ENCODE data around the gene TENT4B. TPM values are rescaled to one million over a fixed set of nuclear protein-coding genes. Genes with fewer than 3 reads are reported as not detected.

The TENT4B gene
- total RNA-seq, 2 donors from 2014 or later: 15.0 to 15.9 TPM

DNA sequence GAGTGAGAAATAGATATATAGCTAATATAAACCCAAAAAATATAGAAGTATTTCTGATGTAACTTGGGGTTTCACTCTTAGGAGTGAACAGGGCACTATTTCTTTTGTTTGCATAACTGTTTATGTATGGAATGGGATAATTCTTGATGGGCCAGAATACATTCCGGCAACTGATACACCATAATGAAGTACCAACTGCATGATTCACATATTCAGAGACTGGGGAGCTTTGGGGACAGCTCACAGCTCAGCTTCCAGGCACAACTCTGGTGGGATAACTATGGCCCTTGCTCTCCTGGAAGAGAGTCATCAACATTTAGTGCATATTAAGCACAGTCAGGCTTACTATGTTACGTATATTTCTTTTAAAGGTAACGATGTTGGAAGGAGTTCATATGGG lies 71.2 kb downstream of the TENT4B start:
- Histone ChIP-seq H3K27ac (no peak overlapping the region), H3K4me1 (ENCODE audit: control insufficient read depth in 1 of 2, low read depth in 2 of 2) (no peaks in the 10 kb centered on the region), H3K27me3 (replicated peaks; ENCODE audit: insufficient read depth) (no peaks in the 10 kb centered on the region), H3K4me3 (no peak overlapping the region), H3K9me3 (no peaks in the 10 kb centered on the region), H3K36me3 (peaks cover 24% of the 10 kb centered on the region)
- TF ChIP-seq, protein P1, sequence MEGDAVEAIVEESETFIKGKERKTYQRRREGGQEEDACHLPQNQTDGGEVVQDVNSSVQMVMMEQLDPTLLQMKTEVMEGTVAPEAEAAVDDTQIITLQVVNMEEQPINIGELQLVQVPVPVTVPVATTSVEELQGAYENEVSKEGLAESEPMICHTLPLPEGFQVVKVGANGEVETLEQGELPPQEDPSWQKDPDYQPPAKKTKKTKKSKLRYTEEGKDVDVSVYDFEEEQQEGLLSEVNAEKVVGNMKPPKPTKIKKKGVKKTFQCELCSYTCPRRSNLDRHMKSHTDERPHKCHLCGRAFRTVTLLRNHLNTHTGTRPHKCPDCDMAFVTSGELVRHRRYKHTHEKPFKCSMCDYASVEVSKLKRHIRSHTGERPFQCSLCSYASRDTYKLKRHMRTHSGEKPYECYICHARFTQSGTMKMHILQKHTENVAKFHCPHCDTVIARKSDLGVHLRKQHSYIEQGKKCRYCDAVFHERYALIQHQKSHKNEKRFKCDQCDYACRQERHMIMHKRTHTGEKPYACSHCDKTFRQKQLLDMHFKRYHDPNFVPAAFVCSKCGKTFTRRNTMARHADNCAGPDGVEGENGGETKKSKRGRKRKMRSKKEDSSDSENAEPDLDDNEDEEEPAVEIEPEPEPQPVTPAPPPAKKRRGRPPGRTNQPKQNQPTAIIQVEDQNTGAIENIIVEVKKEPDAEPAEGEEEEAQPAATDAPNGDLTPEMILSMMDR (IDR thresholded peaks at IDR 0.05): no peak
- no peak for DNase-seq (ENCODE audit: low spot score)
- no peak for ATAC-seq (ENCODE audit: insufficient number of reproducible peaks, low FRiP score, low read depth)

DNA sequence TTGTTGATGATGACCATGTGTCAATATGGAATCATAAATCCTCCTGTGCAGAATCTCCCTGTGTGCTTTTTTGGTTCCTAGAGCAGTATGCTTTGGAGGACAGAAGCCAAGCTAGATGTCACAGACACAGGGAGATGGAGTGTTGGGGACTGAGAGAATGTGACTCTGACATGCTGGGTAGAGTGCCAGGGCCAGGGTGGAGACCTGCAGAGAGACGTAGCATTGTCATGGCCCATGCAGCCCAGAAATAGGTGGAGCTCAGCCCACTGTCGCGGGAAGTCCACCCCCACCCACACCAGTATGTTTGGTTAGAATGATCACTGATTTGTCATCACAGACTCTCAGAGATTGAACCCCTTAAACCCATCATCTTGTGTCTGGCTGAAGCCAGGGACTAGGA lies 74.0 kb downstream of the TENT4B start:
- no peaks in the 10 kb centered on the region for H3K27me3 ChIP-seq (replicated peaks; ENCODE audit: insufficient read depth)
- H3K36me3 ChIP-seq: peaks cover 23% of the 10 kb centered on the region
- TF ChIP-seq, protein P1 (IDR thresholded peaks at IDR 0.05): no peak
- H3K9me3 ChIP-seq: no peaks in the 10 kb centered on the region
- H3K27ac ChIP-seq: no peak overlapping the region
- no peaks in the 10 kb centered on the region for H3K4me1 ChIP-seq (ENCODE audit: control insufficient read depth in 1 of 2, low read depth in 2 of 2)
- DNase-seq (ENCODE audit: low spot score) (no peak), ATAC-seq (ENCODE audit: insufficient number of reproducible peaks, low FRiP score, low read depth) (no peak)
- H3K4me3 ChIP-seq: no peak overlapping the region

DNA sequence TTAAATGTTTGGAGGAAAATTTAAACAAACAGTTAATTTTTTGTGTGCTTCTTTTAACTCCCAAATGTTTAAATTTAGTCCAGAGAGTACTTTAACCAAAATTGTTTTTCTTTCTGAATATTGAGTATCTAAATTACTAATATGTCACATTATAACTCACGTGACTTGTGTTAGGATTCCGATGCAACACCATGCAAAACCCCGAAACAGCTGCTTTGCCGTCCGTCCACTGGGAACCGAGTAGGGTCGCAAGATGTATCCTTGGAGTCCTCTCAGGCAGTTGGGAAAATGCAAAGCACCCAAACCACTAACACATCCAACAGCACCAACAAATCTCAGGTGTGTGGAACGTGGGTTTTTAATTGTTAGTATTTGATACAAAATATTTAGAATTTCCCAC lies 74.6 kb downstream of the TENT4B start:
- Histone ChIP-seq H3K36me3 (peaks cover 23% of the 10 kb centered on the region), H3K27ac (no peak overlapping the region), H3K4me1 (ENCODE audit: control insufficient read depth in 1 of 2, low read depth in 2 of 2) (no peaks in the 10 kb centered on the region), H3K27me3 (replicated peaks; ENCODE audit: insufficient read depth) (no peaks in the 10 kb centered on the region), H3K9me3 (no peaks in the 10 kb centered on the region), H3K4me3 (no peak overlapping the region)
- ATAC-seq (ENCODE audit: insufficient number of reproducible peaks, low FRiP score, low read depth) (no peak), DNase-seq (ENCODE audit: low spot score) (no peak)
- TF ChIP-seq, protein P1 (IDR thresholded peaks at IDR 0.05): no peak

DNA sequence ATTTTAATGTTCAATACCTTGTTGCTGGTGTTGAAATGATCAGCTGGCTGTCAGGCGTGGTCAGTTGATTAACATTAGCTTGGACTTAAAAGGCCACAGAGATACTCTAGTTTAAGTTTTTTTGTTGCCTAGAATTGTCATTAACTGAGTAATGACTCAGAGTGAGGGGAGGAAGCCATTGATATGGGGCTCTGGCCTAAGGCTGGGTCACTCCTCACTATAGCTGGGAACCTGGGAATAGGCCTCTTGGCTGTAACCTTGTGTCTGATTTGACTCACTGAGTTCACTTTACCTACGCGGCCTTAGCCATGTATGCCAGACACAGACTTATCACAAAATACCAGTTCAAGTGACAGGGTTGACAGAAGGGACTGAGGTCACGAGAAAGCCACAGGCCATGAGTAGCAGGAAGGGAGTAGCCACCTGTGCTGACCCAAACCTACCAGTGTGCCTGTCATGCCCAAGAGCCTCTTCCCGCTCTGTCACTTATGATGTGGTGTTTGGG lies 75.3 kb downstream of the TENT4B start:
- ATAC-seq (ENCODE audit: insufficient number of reproducible peaks, low FRiP score, low read depth) (no peak), DNase-seq (ENCODE audit: low spot score) (no peak)
- no peak overlapping the region for H3K27ac ChIP-seq
- no peak overlapping the region for H3K4me3 ChIP-seq
- H3K9me3 ChIP-seq: no peaks in the 10 kb centered on the region
- H3K36me3 ChIP-seq: peaks cover 23% of the 10 kb centered on the region
- no peaks in the 10 kb centered on the region for H3K27me3 ChIP-seq (replicated peaks; ENCODE audit: insufficient read depth)
- TF ChIP-seq, protein P1 (IDR thresholded peaks at IDR 0.05): no peak
- no peaks in the 10 kb centered on the region for H3K4me1 ChIP-seq (ENCODE audit: control insufficient read depth in 1 of 2, low read depth in 2 of 2)

DNA sequence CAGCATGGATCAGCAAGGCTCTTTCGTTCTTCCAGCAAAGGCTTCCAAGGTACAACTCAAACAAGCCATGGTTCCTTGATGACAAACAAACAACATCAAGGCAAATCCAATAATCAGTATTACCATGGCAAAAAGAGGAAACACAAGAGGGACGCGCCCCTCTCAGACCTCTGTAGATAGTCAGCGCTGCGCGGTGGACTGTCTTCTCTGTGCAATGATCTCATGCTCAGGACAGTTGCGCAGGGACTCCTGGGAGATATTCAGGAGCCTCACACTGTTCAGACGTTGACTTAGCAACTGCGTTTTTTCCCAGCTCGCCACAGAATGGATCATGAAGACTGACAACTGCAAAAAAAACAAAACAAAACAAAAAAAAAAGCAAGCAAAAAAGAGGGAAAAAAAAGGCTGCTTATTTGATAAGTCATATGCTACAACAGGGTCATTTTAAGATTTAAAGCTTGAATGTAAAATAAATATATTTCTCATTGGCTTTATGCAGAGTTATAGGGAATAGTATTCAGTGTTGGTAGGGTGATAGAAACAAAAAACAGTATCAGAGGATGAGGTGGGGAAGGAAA lies 76.1 kb downstream of the TENT4B start:
- H3K27ac ChIP-seq: no peak overlapping the region
- H3K9me3 ChIP-seq: no peaks in the 10 kb centered on the region
- ATAC-seq (ENCODE audit: insufficient number of reproducible peaks, low FRiP score, low read depth) (no peak), DNase-seq (ENCODE audit: low spot score) (no peak)
- no peaks in the 10 kb centered on the region for H3K4me1 ChIP-seq (ENCODE audit: control insufficient read depth in 1 of 2, low read depth in 2 of 2)
- H3K4me3 ChIP-seq: no peak overlapping the region
- peaks cover 23% of the 10 kb centered on the region for H3K36me3 ChIP-seq
- TF ChIP-seq, protein P1 (IDR thresholded peaks at IDR 0.05): no peak
- no peaks in the 10 kb centered on the region for H3K27me3 ChIP-seq (replicated peaks; ENCODE audit: insufficient read depth)
